GM19025 (cell line): ENCODE measurements around the gene ZNF26.

Source experiments
- ATAC-seq: cut with Tn5 transposase; IDR thresholded peaks from one replicate; pipeline ENCODE4 v1.9.1; 2021; ENCODE audit warnings: mild to moderate bottlenecking, low read depth, moderate library complexity; ENCODE audit not compliant: unreplicated experiment

Gene ZNF26

DNA sequence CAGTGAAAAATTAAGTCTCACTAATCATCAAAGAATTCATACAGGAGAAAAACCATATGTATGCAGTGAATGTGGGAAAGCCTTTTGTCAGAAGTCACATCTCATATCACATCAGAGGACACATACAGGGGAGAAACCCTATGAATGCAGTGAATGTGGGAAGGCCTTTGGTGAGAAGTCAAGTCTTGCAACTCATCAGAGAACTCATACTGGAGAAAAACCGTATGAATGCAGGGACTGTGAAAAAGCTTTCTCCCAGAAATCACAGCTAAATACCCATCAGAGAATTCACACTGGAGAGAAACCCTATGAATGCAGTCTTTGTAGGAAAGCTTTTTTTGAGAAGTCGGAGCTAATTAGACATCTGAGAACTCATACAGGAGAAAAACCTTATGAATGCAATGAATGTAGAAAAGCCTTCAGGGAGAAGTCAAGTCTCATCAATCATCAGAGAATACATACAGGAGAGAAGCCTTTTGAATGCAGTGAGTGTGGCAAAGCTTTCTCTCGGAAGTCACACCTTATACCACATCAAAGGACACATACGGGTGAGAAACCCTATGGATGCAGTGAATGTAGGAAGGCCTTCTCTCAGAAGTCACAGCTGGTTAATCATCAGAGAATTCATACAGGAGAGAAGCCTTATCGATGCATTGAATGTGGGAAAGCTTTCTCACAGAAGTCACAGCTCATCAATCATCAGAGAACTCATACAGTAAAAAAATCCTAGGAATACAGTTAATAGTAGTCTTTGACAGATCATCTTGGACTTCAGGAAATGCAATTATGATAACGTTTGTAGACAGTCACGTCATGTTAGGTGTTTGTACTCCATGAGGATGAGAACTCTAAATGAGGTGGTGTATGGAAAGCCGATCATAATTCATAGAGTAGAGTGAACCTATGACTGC lies 72.3 kb downstream of the ZNF26 start:
- no peak for ATAC-seq

DNA sequence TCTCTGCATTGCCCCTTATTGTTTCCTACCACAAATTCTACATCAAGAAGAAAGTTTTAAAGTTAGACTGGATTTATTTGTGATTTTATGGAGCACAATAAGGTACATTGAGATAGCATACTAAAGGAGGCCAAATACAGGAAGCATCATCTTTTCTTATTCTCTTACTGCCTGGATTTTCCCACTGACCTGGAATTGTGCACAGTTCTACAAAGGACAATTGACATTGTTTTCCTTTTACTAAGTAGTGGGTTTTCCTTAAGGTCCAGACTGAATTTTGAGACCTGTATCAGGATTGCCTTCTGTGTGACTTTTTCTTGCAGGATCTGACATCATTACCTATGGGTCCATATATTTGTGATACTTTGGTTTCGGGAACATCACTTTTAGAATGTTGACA lies 75.8 kb downstream of the ZNF26 start:
- ATAC-seq, result no peak

DNA sequence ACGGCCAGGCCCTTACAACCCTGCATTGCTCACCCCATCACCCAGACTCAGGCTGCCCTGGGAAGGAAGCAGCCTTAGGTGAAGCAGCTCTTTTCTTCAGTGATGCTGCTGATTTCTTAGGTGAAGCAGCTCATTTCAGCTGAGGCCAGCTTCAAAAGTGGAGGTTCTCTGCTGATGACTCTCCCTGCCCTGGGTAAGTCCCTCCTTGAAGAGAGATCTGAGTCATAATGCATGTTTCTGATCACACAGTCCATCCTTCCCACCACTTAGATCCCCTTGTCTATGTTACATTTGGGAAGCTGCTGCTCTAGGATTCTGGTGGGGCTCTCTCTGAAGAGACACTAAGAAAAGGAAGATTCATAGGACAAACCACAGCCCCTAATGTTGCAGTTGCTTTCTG lies 77.4 kb downstream of the ZNF26 start:
- ATAC-seq, result no peak

DNA sequence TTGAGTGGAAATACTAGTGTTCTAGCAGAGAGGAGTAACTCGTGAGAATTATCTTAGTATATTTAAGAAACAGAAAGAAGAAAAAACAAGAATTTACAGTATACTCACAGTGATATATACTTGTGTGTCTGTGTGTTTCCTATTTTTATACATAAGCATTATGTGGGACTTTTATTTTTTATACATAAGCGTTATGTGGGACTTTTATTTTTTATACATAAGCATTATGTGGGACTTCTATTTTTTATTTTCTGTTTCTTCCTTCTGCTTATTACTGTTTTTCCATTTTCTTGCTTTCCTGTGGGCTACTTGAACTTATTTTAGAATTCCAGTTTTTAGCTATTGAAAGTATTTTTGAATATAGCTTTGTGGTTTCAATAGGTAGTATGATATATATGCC lies 87.7 kb downstream of the ZNF26 start:
- no peak for ATAC-seq
